ENCODE data around the gene KRTAP10-12.

Gene KRTAP10-12

GRCh38 chr21:44699502-44700001, 2.6 kb downstream of the KRTAP10-12 start:
- DNase-seq (ENCODE audit: low spot score): no peak

- DNase-seq (ENCODE audit: low spot score): no peak
These were observed 3.4 kb downstream of the KRTAP10-12 start for GRCh38 chr21:44700101-44701022.

GRCh38 chr21:44701023-44701400, 4.0 kb downstream of the KRTAP10-12 start:
- no peak for DNase-seq (ENCODE audit: low spot score)

- DNase-seq (ENCODE audit: low spot score): no peak
These were observed 4.6 kb downstream of the KRTAP10-12 start for GRCh38 chr21:44701541-44701940.

GRCh38 chr21:44702111-44702972, 5.4 kb downstream of the KRTAP10-12 start:
- no peak for DNase-seq (ENCODE audit: low spot score)

- no peak for DNase-seq (ENCODE audit: low spot score)
These were observed 6.2 kb downstream of the KRTAP10-12 start for GRCh38 chr21:44702973-44703730.

- DNase-seq (ENCODE audit: low spot score): no peak
These were observed 7.0 kb downstream of the KRTAP10-12 start for GRCh38 chr21:44703731-44704635.

GRCh38 chr21:44704636-44705001, 7.6 kb downstream of the KRTAP10-12 start:
- no peak for DNase-seq (ENCODE audit: low spot score)

GRCh38 chr21:44706026-44706705, 9.2 kb downstream of the KRTAP10-12 start:
- DNase-seq (ENCODE audit: low spot score): no peak

- DNase-seq (ENCODE audit: low spot score): no peak
These were observed 10.0 kb downstream of the KRTAP10-12 start for GRCh38 chr21:44706706-44707581.

- no peak for DNase-seq (ENCODE audit: low spot score)
These were observed 11.4 kb downstream of the KRTAP10-12 start for GRCh38 chr21:44708213-44708865.

- DNase-seq (ENCODE audit: low spot score): no peak
These were observed 12.0 kb downstream of the KRTAP10-12 start for GRCh38 chr21:44708866-44709425.

GRCh38 chr21:44709426-44710293, 12.7 kb downstream of the KRTAP10-12 start:
- no peak for DNase-seq (ENCODE audit: low spot score)

GRCh38 chr21:44710294-44710665, 13.3 kb downstream of the KRTAP10-12 start:
- no peak for DNase-seq (ENCODE audit: low spot score)

- DNase-seq (ENCODE audit: low spot score): no peak
These were observed 13.9 kb downstream of the KRTAP10-12 start for GRCh38 chr21:44710756-44711326.

- DNase-seq (ENCODE audit: low spot score): no peak
These were observed 14.6 kb downstream of the KRTAP10-12 start, which contains the start of gene TSPEAR for GRCh38 chr21:44711327-44712202. Gene TSPEAR, minus strand, starts transcription at chr21:44711572. Its CDS starts 58 bp downstream, at chr21:44711514.
